Endodermal cell (in vitro differentiated cells): ENCODE measurements around the gene GPR39. TPM values are rescaled to one million over a fixed set of nuclear protein-coding genes. Genes with fewer than 3 reads are reported as not detected.

Source experiments
- DNase-seq: peaks from one replicate; pipeline ENCODE4 v3.0.0-alpha.2; 2017
- H3K27ac ChIP-seq: 2 replicates; pipeline ENCODE4 v1.5.1; 2013; ENCODE audit warnings: mild to moderate bottlenecking, low read depth, low read length, moderate library complexity
- H3K27me3 ChIP-seq: 2 replicates; pipeline ENCODE4 v1.6.1; 2013; ENCODE audit warnings: mild to moderate bottlenecking, low read length, moderate library complexity; ENCODE audit not compliant: insufficient read depth, control insufficient read depth, poor library complexity, severe bottlenecking
- H3K36me3 ChIP-seq: 2 replicates; pipeline ENCODE4 v1.7.0; 2013; ENCODE audit warnings: mild to moderate bottlenecking, low read length, moderate library complexity; ENCODE audit not compliant: control insufficient read depth, insufficient read depth
- H3K4me1 ChIP-seq: one replicate; pipeline ENCODE4 v1.7.0; 2013; ENCODE audit warnings: low read length; ENCODE audit not compliant: control insufficient read depth, insufficient read depth
- H3K4me3 ChIP-seq: 2 replicates; pipeline ENCODE4 v1.5.1; 2013; ENCODE audit warnings: mild to moderate bottlenecking, low read length, moderate library complexity
- H3K9ac ChIP-seq: 2 replicates; pipeline ENCODE4 v1.6.1; 2013; ENCODE audit warnings: mild to moderate bottlenecking, low read length, moderate library complexity; ENCODE audit not compliant: poor library complexity, severe bottlenecking; ENCODE audit errors: extremely low read depth
- H3K9me3 ChIP-seq: 2 replicates; pipeline ENCODE4 v1.6.1; 2013; ENCODE audit warnings: mild to moderate bottlenecking, low read length, moderate library complexity; ENCODE audit not compliant: control insufficient read depth
- H3K27ac Mint-ChIP-seq: 2 replicates; pipeline ENCODE4 v1.8.0; 2020; ENCODE audit warnings: mixed read lengths
- H3K27me3 Mint-ChIP-seq: 2 replicates; pipeline ENCODE4 v1.8.0; 2021; ENCODE audit warnings: mild to moderate bottlenecking, mixed read lengths; ENCODE audit not compliant: insufficient read depth
- H3K36me3 Mint-ChIP-seq: 2 replicates; pipeline ENCODE4 v1.8.0; 2020; ENCODE audit warnings: low read depth, mixed read lengths
- H3K4me1 Mint-ChIP-seq: 2 replicates; pipeline ENCODE4 v1.8.0; 2020; ENCODE audit warnings: mixed read lengths
- H3K4me3 Mint-ChIP-seq: 2 replicates; pipeline ENCODE4 v1.8.0; 2020; ENCODE audit warnings: mild to moderate bottlenecking, moderate library complexity, mixed read lengths
- H3K9me3 Mint-ChIP-seq: 2 replicates; pipeline ENCODE4 v1.8.0; 2020; ENCODE audit warnings: mild to moderate bottlenecking, mixed read lengths
- CTCF ChIP-seq: fragments of 200-600 bp; sonication (generic); conservative IDR thresholded peaks from 2 replicates; pipeline ENCODE4 v1.5.0; 2021; ENCODE audit warnings: antibody characterized with exemption, mild to moderate bottlenecking
- WGBS, 2 experiments: methylation state at CpG; one replicate each; pipeline versions ENCODE4 v1.1.5 to v1.1.7; 2013; ENCODE audit warnings: missing lambda C conversion rate in 2 of 2, mixed read lengths in 1 of 2; ENCODE audit not compliant: insufficient coverage in 1 of 2, insufficient read length in 1 of 2; 5-methylcytosine and 5-hydroxymethylcytosine counted together
- total RNA-seq, 2 donors: library from RNA; stranded (reverse); fragmentation: NEBNext Ultra II Directional in 1 of 2; extraction: Animal tissue kit (Norgen Biotek cat#: 25700) in 1 of 2; gene quantifications; 2 replicates in 1 of 2; 3 replicates in 1 of 2; pipeline ENCODE4 v1.2.1, GENCODE V29; 2021

Gene GPR39
- total RNA-seq, 2 donors from 2014 or later: 9.4 to 14.6 TPM

GRCh38 chr2:132400169-132400900 is 16.3 kb upstream of the GPR39 start:
- TF ChIP-seq CTCF: peak; percentile 18
- Histone ChIP-seq H3K27ac (no peak overlapping the region), H3K4me1 (peaks cover 10% of the 10 kb centered on the region), H3K27me3 (no peaks in the 10 kb centered on the region), H3K9me3 (peaks cover 11% of the 10 kb centered on the region), H3K36me3 (no peaks in the 10 kb centered on the region), H3K9ac (no peak overlapping the region), H3K4me3 (no peak overlapping the region)
- Mint-ChIP-seq H3K36me3 (no peaks in the 10 kb centered on the region), H3K4me3 (no peak overlapping the region), H3K27ac (no peak overlapping the region), H3K9me3 (peaks cover 6% of the 10 kb centered on the region), H3K27me3 (no peaks in the 10 kb centered on the region), H3K4me1 (peaks cover 28% of the 10 kb centered on the region)
- DNase-seq: no peak
- 40 to 88% methylated on average over 1 to 2 of the region's 2 CpGs for WGBS, 2 experiments

- TF ChIP-seq CTCF: no peak
- Mint-ChIP-seq H3K4me1 (peaks cover 32% of the 10 kb centered on the region), H3K27me3 (no peaks in the 10 kb centered on the region), H3K27ac (no peak overlapping the region), H3K36me3 (no peaks in the 10 kb centered on the region), H3K4me3 (no peak overlapping the region), H3K9me3 (peaks cover 6% of the 10 kb centered on the region)
- no peaks in the 10 kb centered on the region for H3K36me3 ChIP-seq
- no peak overlapping the region for H3K4me3 ChIP-seq
- 80 to 94% methylated on average over 1 to 2 of the region's 2 CpGs for WGBS, 2 experiments
- peaks cover 10% of the 10 kb centered on the region for H3K4me1 ChIP-seq
- peaks cover 11% of the 10 kb centered on the region for H3K9me3 ChIP-seq
- no peak overlapping the region for H3K27ac ChIP-seq
- H3K27me3 ChIP-seq: no peaks in the 10 kb centered on the region
- DNase-seq: no peak
- H3K9ac ChIP-seq: no peak overlapping the region
These were observed 15.7 kb upstream of the GPR39 start for GRCh38 chr2:132400901-132401240.

- Histone ChIP-seq H3K27ac (no peak overlapping the region), H3K27me3 (no peaks in the 10 kb centered on the region), H3K4me1 (peaks cover 10% of the 10 kb centered on the region), H3K9ac (no peak overlapping the region), H3K9me3 (peaks cover 11% of the 10 kb centered on the region), H3K36me3 (no peaks in the 10 kb centered on the region), H3K4me3 (peak overlapping the region; percentile 23)
- Mint-ChIP-seq H3K4me3 (no peak overlapping the region), H3K27me3 (no peaks in the 10 kb centered on the region), H3K27ac (no peak overlapping the region), H3K4me1 (peaks cover 37% of the 10 kb centered on the region), H3K9me3 (peaks cover 6% of the 10 kb centered on the region), H3K36me3 (no peaks in the 10 kb centered on the region)
- no peak for TF ChIP-seq CTCF
- no peak for DNase-seq
- 88 to 100% methylated on average over 1 of the region's 2 CpGs for WGBS, 2 experiments
These were observed 15.3 kb upstream of the GPR39 start for GRCh38 chr2:132401326-132401725.
